ENCODE results near the gene TM7SF2.

Gene TM7SF2

GRCh38 chr11:65090628-65091027, 21.0 kb upstream of the TM7SF2 start:
- no peak for DNase-seq (ENCODE audit: low spot score)

GRCh38 chr11:65095427-65095826, 16.2 kb upstream of the TM7SF2 start:
- DNase-seq (ENCODE audit: low spot score): no peak

- DNase-seq (ENCODE audit: low spot score): peak; percentile 91
These were observed 15.5 kb upstream of the TM7SF2 start, which contains the start of gene VPS51 for GRCh38 chr11:65095974-65096806. VPS51 (plus strand) TSS chr11:65096214; CDS start chr11:65096251, 37 bp downstream.

- no peak for DNase-seq (ENCODE audit: low spot score)
These were observed 14.7 kb upstream of the TM7SF2 start for GRCh38 chr11:65096926-65097325.

GRCh38 chr11:65100674-65101350, 10.9 kb upstream of the TM7SF2 start:
- DNase-seq (ENCODE audit: low spot score): no peak

GRCh38 chr11:65102142-65103095, 9.3 kb upstream of the TM7SF2 start:
- no peak for DNase-seq (ENCODE audit: low spot score)

- no peak for DNase-seq (ENCODE audit: low spot score)
These were observed 8.2 kb upstream of the TM7SF2 start for GRCh38 chr11:65103476-65103875.

- DNase-seq (ENCODE audit: low spot score): no peak
These were observed 7.0 kb upstream of the TM7SF2 start for GRCh38 chr11:65104628-65105027.

GRCh38 chr11:65107078-65107477, 4.6 kb upstream of the TM7SF2 start:
- no peak for DNase-seq (ENCODE audit: low spot score)

GRCh38 chr11:65107751-65108468, 3.8 kb upstream of the TM7SF2 start:
- no peak for DNase-seq (ENCODE audit: low spot score)

- no peak for DNase-seq (ENCODE audit: low spot score)
These were observed 3.1 kb upstream of the TM7SF2 start for GRCh38 chr11:65108469-65109123.

GRCh38 chr11:65109231-65110198, 2.2 kb upstream of the TM7SF2 start:
- DNase-seq (ENCODE audit: low spot score): no peak

GRCh38 chr11:65110354-65110861, 1.3 kb upstream of the TM7SF2 start:
- peak; percentile 79 for DNase-seq (ENCODE audit: low spot score)

GRCh38 chr11:65111159-65111743, 421 bp upstream of the TM7SF2 start:
- no peak for DNase-seq (ENCODE audit: low spot score)

- peak; percentile 69 for DNase-seq (ENCODE audit: low spot score)
These were observed 1.1 kb downstream of the TM7SF2 start for GRCh38 chr11:65112546-65113360.

GRCh38 chr11:65113361-65113756, 1.7 kb downstream of the TM7SF2 start:
- peak; percentile 26 for DNase-seq (ENCODE audit: low spot score)

GRCh38 chr11:65113839-65114238, 2.2 kb downstream of the TM7SF2 start:
- no peak for DNase-seq (ENCODE audit: low spot score)

GRCh38 chr11:65114538-65115171, 3.0 kb downstream of the TM7SF2 start:
- no peak for DNase-seq (ENCODE audit: low spot score)

All from LoVo (cell line).